GM19455 (cell line): ENCODE data around the gene HIVEP3.

ENCODE experiments used
- ATAC-seq: cut with Tn5 transposase; IDR thresholded peaks from one replicate; pipeline ENCODE4 v1.9.1; 2021; ENCODE audit not compliant: unreplicated experiment

HIVEP3 gene

DNA sequence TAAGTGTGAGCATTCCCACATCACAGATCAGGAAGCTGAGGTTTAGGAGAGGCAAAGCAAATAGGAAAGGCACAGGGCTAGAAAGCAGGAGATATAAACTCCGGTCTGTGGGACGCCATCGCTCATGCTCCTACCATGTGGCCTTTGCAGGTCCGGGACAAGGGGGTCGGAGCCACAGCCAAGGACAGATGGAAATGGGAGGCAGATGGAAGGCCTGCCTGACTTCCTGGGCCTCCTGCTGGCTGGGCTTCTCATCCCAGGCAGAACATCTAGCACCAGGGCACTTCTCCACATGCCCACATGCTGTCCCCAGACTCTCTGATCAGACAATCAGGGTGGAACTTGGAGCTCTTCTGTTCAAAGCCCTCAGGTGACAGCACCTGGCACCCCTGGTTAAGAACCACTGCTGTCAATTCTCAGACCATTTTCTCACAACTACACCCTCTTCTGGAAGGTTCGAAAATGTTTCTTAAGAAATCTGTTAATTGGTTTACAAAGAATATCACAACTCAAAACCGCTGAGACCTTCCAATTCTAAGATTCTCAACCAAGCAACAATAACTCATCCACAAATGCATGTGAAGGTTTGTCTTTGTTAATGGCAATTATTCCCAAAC is 260.9 kb downstream of the HIVEP3 start:
- no peak for ATAC-seq

- ATAC-seq: no peak
Measured at GRCh38 chr1:41656825-41657500, 261.8 kb downstream of the HIVEP3 start.

- no peak for ATAC-seq
Measured at GRCh38 chr1:41656068-41656467, 262.7 kb downstream of the HIVEP3 start.

GRCh38 chr1:41655632-41656031 is 263.1 kb downstream of the HIVEP3 start:
- ATAC-seq: no peak

DNA sequence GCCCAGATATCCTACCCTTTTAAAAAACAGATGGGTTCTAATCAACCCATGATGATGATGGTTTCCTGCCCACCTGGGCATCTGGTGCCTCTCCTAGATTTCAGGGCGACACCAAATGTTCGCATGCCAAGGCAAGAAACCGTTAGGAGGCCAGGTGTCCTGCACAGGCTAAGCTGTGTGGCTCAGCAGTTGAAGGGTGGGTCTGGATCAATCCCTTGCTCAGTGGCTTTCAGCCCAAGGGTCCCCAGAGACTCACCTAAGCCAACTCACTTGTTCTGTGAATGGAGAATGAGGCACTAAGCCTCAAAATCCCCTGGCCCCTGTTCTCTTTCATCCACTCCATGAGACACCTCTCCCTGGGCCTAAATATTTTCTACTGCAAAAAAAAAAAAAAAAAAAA is 265.1 kb downstream of the HIVEP3 start:
- no peak for ATAC-seq

- ATAC-seq: no peak
Measured at GRCh38 chr1:41652384-41653265, 266.1 kb downstream of the HIVEP3 start.

GRCh38 chr1:41650028-41650880 is 268.5 kb downstream of the HIVEP3 start:
- ATAC-seq: no peak

GRCh38 chr1:41649396-41650027 is 269.2 kb downstream of the HIVEP3 start:
- ATAC-seq: no peak

- ATAC-seq: no peak
Measured at GRCh38 chr1:41648844-41649243, 269.9 kb downstream of the HIVEP3 start.

GRCh38 chr1:41648230-41648629 is 270.5 kb downstream of the HIVEP3 start:
- no peak for ATAC-seq

- ATAC-seq: no peak
Measured at GRCh38 chr1:41647221-41648135, 271.2 kb downstream of the HIVEP3 start.

- ATAC-seq: no peak
Measured at GRCh38 chr1:41646186-41646585, 272.5 kb downstream of the HIVEP3 start.

DNA sequence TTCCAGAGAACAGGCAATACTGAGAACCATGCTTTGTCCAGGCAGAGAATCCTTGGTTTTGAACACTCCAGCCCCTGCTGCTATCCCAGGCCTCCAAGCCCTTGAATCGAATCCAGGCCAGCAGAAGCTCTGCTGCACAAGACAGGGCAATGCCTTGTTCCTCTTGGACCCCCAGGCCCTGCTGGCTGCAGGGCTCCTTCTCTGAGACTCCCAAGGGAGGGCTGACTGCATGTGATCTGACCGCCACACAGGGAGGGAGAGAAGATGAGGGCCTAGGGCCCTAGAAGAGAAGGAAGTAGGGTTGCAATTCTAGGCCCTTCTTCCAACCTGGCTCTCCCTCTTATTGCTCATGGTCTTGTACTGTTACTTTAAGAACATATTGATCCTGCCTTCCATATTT is 273.7 kb downstream of the HIVEP3 start:
- no peak for ATAC-seq

DNA sequence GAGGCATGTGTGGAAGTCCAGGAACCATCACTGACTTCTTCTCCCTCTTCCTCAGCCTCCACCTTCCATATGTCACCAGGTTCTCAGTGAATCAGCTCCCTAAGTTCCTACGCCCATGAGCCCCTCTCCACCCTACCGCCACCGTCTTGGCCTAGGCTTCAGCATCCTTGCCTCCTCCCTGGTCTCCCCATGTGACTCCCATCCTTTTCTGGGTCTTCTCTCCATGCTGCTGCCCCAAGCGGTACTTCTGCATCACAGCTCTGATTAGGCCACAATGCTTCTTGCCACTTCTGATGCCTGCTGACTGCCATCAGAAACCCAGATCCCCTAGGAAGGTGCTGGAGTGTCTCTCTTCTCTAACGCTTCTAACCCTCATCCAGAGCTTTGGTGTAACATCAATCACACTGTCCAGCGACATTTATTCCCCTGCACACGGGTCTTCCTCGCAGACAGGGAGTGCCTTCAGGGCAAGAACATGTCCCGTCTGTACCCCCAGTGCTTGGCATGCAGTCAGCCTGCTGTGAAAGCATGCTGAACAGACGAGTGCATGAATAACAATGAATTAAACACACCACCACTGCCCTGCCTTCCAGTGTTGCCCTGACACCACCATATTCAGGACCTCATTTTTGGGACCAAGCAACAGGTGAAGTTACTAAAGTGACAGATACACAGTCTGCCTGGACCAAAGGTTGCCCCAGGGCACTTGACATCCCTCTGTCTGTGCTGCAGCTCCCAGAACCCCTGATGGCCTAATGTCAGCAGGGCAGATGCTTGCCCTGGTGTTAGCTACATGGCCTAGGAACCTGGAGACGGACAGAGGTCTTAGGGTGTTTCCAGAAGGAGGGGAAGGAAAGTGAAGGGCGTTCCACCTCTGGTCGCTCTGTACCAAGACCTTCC is 275.6 kb downstream of the HIVEP3 start:
- no peak for ATAC-seq

GRCh38 chr1:41641941-41642527 is 276.7 kb downstream of the HIVEP3 start:
- ATAC-seq: no peak

DNA sequence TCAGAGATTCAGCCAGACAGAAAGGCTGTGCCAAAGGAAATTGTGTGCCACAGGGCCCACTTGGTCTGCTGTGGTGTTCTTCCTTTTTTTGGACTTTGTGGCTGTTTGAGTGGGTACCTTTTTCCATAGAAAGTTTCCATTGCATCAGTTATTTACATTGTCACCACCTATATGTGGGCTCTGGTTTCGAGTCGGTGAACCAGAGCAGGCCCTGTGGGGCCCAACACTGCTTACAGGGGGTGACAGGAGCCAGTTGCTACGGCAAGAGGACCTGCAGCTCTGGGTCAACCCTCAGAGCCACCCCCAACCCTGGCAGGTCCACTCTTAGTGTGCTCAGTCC is 277.3 kb downstream of the HIVEP3 start:
- no peak for ATAC-seq

- ATAC-seq: no peak
Measured at GRCh38 chr1:41640756-41641474, 277.8 kb downstream of the HIVEP3 start.
